ENCODE measurements around the gene SDC3.

GRCh38 chr1:30822006-30822405 lies 86.6 kb downstream of the SDC3 start:
- TF ChIP-seq POLR2A (IDR thresholded peaks at IDR 0.05) (no peak), CTCF (IDR thresholded peaks at IDR 0.05) (no peak)

Data from heart left ventricle (tissue), 13 donors.